ENCODE data around the gene EML6.

Gene EML6

GRCh38 chr2:54956111-54956627 lies 232.7 kb downstream of the EML6 start:
- H3K9ac ChIP-seq (ENCODE audit: insufficient read length), result no peak overlapping the region
- H3K27ac ChIP-seq, result no peak overlapping the region
- TF ChIP-seq POLR2AphosphoS5 (IDR thresholded peaks at IDR 0.05; ENCODE audit: borderline replicate concordance, low read depth, low read length) (no peak), EZH2 (IDR thresholded peaks at IDR 0.05) (no peak), FOXP2 (optimal IDR thresholded peaks at IDR 0.05; ENCODE audit: control extremely low read depth, extremely low read length, insufficient read depth) (no peak)
- no peaks in the 10 kb centered on the region for H3K9me3 ChIP-seq (ENCODE audit: low read depth, low read length)
- DNase-seq (ENCODE audit: low read depth, low spot score), result no peak
- H3K4me3 ChIP-seq, result no peak overlapping the region
- no peaks in the 10 kb centered on the region for H3K36me3 ChIP-seq (ENCODE audit: insufficient read depth, low read length)

- Histone ChIP-seq H3K4me3 (no peak overlapping the region), H3K27ac (no peak overlapping the region), H3K36me3 (ENCODE audit: insufficient read depth, low read length) (no peaks in the 10 kb centered on the region), H3K9ac (ENCODE audit: insufficient read length) (no peak overlapping the region), H3K9me3 (ENCODE audit: low read depth, low read length) (no peaks in the 10 kb centered on the region)
- no peak for DNase-seq (ENCODE audit: low read depth, low spot score)
- TF ChIP-seq POLR2AphosphoS5 (IDR thresholded peaks at IDR 0.05; ENCODE audit: borderline replicate concordance, low read depth, low read length) (no peak), EZH2 (IDR thresholded peaks at IDR 0.05) (no peak), FOXP2 (optimal IDR thresholded peaks at IDR 0.05; ENCODE audit: control extremely low read depth, extremely low read length, insufficient read depth) (no peak)
Measured at GRCh38 chr2:54957321-54957999, 234.0 kb downstream of the EML6 start.

GRCh38 chr2:54958717-54959371 lies 235.4 kb downstream of the EML6 start:
- Histone ChIP-seq H3K9me3 (ENCODE audit: low read depth, low read length) (no peaks in the 10 kb centered on the region), H3K27ac (no peak overlapping the region), H3K36me3 (ENCODE audit: insufficient read depth, low read length) (no peaks in the 10 kb centered on the region), H3K9ac (ENCODE audit: insufficient read length) (no peak overlapping the region), H3K4me3 (no peak overlapping the region)
- DNase-seq (ENCODE audit: low read depth, low spot score), result no peak
- TF ChIP-seq FOXP2 (optimal IDR thresholded peaks at IDR 0.05; ENCODE audit: control extremely low read depth, extremely low read length, insufficient read depth) (no peak), EZH2 (IDR thresholded peaks at IDR 0.05) (no peak), POLR2AphosphoS5 (IDR thresholded peaks at IDR 0.05; ENCODE audit: borderline replicate concordance, low read depth, low read length) (no peak)

GRCh38 chr2:54960164-54960563 lies 236.7 kb downstream of the EML6 start:
- Histone ChIP-seq H3K36me3 (ENCODE audit: insufficient read depth, low read length) (no peaks in the 10 kb centered on the region), H3K9me3 (ENCODE audit: low read depth, low read length) (no peaks in the 10 kb centered on the region), H3K27ac (no peak overlapping the region), H3K4me3 (no peak overlapping the region), H3K9ac (ENCODE audit: insufficient read length) (no peak overlapping the region)
- no peak for TF ChIP-seq POLR2AphosphoS5 (IDR thresholded peaks at IDR 0.05; ENCODE audit: borderline replicate concordance, low read depth, low read length)
- no peak for TF ChIP-seq EZH2 (IDR thresholded peaks at IDR 0.05)
- no peak for TF ChIP-seq FOXP2 (optimal IDR thresholded peaks at IDR 0.05; ENCODE audit: control extremely low read depth, extremely low read length, insufficient read depth)
- DNase-seq (ENCODE audit: low read depth, low spot score), result no peak

GRCh38 chr2:54962511-54962910 lies 239.0 kb downstream of the EML6 start:
- Histone ChIP-seq H3K27ac (no peak overlapping the region), H3K4me3 (no peak overlapping the region), H3K36me3 (ENCODE audit: insufficient read depth, low read length) (no peaks in the 10 kb centered on the region), H3K9me3 (ENCODE audit: low read depth, low read length) (no peaks in the 10 kb centered on the region), H3K9ac (ENCODE audit: insufficient read length) (no peak overlapping the region)
- no peak for DNase-seq (ENCODE audit: low read depth, low spot score)
- TF ChIP-seq FOXP2 (optimal IDR thresholded peaks at IDR 0.05; ENCODE audit: control extremely low read depth, extremely low read length, insufficient read depth), result no peak

GRCh38 chr2:54962935-54963440 lies 239.5 kb downstream of the EML6 start:
- TF ChIP-seq POLR2AphosphoS5 (IDR thresholded peaks at IDR 0.05; ENCODE audit: borderline replicate concordance, low read depth, low read length) (no peak), EZH2 (IDR thresholded peaks at IDR 0.05) (no peak), FOXP2 (optimal IDR thresholded peaks at IDR 0.05; ENCODE audit: control extremely low read depth, extremely low read length, insufficient read depth) (no peak)
- H3K27ac ChIP-seq, result no peak overlapping the region
- H3K9me3 ChIP-seq (ENCODE audit: low read depth, low read length), result no peaks in the 10 kb centered on the region
- H3K36me3 ChIP-seq (ENCODE audit: insufficient read depth, low read length), result no peaks in the 10 kb centered on the region
- H3K9ac ChIP-seq (ENCODE audit: insufficient read length), result no peak overlapping the region
- no peak overlapping the region for H3K4me3 ChIP-seq
- no peak for DNase-seq (ENCODE audit: low read depth, low spot score)

- no peak overlapping the region for H3K27ac ChIP-seq
- no peak for DNase-seq (ENCODE audit: low read depth, low spot score)
Measured at GRCh38 chr2:54963476-54963875, 240.0 kb downstream of the EML6 start.

GRCh38 chr2:54964271-54964670 lies 240.8 kb downstream of the EML6 start:
- no peak overlapping the region for H3K9ac ChIP-seq (ENCODE audit: insufficient read length)
- no peaks in the 10 kb centered on the region for H3K9me3 ChIP-seq (ENCODE audit: low read depth, low read length)
- H3K27ac ChIP-seq, result no peak overlapping the region
- no peak for DNase-seq (ENCODE audit: low read depth, low spot score)
- no peak for TF ChIP-seq POLR2AphosphoS5 (IDR thresholded peaks at IDR 0.05; ENCODE audit: borderline replicate concordance, low read depth, low read length)
- TF ChIP-seq FOXP2 (optimal IDR thresholded peaks at IDR 0.05; ENCODE audit: control extremely low read depth, extremely low read length, insufficient read depth), result no peak
- no peak for TF ChIP-seq EZH2 (IDR thresholded peaks at IDR 0.05)
- H3K4me3 ChIP-seq, result no peak overlapping the region
- H3K36me3 ChIP-seq (ENCODE audit: insufficient read depth, low read length), result no peaks in the 10 kb centered on the region

More at GRCh38 chr2:54963476-54963875, 240.0 kb downstream of the EML6 start:
- Histone ChIP-seq H3K9ac (ENCODE audit: insufficient read length) (no peak overlapping the region), H3K36me3 (ENCODE audit: insufficient read depth, low read length) (no peaks in the 10 kb centered on the region), H3K9me3 (ENCODE audit: low read depth, low read length) (no peaks in the 10 kb centered on the region), H3K4me3 (no peak overlapping the region)
- TF ChIP-seq FOXP2 (optimal IDR thresholded peaks at IDR 0.05; ENCODE audit: control extremely low read depth, extremely low read length, insufficient read depth), result no peak
- TF ChIP-seq POLR2AphosphoS5 (IDR thresholded peaks at IDR 0.05; ENCODE audit: borderline replicate concordance, low read depth, low read length), result no peak
- TF ChIP-seq EZH2 (IDR thresholded peaks at IDR 0.05), result no peak

All from SK-N-MC (cell line).